GM18868 (cell line): ENCODE measurements around the gene CYP17A1.
"Not testable (repeated sequence)": the region's sequence is repeated elsewhere in the genome, so short reads cannot be mapped to it uniquely, and the experiment has no call there.

Source experiments
- ATAC-seq: cut with Tn5 transposase; IDR thresholded peaks from one replicate; pipeline ENCODE4 v1.9.1; 2021; ENCODE audit warnings: mild to moderate bottlenecking, moderate library complexity; ENCODE audit not compliant: unreplicated experiment

Gene CYP17A1, protein sequence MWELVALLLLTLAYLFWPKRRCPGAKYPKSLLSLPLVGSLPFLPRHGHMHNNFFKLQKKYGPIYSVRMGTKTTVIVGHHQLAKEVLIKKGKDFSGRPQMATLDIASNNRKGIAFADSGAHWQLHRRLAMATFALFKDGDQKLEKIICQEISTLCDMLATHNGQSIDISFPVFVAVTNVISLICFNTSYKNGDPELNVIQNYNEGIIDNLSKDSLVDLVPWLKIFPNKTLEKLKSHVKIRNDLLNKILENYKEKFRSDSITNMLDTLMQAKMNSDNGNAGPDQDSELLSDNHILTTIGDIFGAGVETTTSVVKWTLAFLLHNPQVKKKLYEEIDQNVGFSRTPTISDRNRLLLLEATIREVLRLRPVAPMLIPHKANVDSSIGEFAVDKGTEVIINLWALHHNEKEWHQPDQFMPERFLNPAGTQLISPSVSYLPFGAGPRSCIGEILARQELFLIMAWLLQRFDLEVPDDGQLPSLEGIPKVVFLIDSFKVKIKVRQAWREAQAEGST

DNA sequence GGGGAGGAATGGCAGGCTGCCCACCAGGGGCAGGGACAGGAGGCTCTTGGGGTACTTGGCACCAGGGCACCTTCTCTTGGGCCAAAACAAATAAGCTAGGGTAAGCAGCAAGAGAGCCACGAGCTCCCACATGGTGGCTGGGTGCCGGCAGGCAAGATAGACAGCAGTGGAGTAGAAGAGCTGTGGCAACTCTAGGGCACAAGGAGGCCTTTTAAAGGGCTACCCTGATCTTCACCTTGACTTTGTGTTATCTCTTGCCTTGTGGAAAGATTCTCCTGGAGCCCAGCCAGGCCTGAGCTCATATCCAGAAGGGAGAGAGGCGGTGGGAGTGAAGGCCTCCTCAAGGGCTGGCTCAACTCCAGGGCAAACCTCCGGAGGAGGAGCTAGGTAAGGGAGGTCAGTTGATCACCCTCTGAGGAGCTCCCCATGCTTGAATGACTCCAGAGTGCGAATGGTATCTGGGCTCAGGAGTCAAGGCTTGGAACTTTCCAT, at the start of gene CYP17A1:
Gene CYP17A1, minus strand, starts transcription at position 184 of the 492 bp plus-strand sequence. Its CDS starts 52 bp downstream, at position 132.
- ATAC-seq = no peak

DNA sequence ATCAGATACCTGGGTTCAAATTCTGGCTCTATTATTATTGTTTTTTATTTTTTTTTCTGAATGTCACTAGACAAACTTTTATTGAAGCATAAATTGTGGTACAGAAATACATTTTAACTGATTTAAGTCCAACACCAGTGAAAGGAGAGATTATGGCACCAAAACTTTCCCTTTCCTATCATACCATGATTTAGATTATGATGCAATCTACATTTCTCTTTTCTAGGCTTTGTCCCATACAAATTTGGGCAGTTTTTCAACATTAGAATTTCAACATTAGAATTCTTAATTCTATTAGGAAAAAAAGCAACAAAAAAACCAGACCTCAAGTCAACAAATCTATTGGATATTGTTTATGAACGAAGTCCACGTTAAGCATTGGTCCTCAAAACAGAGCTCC, 43.0 kb upstream of the CYP17A1 start:
- ATAC-seq = no peak

DNA sequence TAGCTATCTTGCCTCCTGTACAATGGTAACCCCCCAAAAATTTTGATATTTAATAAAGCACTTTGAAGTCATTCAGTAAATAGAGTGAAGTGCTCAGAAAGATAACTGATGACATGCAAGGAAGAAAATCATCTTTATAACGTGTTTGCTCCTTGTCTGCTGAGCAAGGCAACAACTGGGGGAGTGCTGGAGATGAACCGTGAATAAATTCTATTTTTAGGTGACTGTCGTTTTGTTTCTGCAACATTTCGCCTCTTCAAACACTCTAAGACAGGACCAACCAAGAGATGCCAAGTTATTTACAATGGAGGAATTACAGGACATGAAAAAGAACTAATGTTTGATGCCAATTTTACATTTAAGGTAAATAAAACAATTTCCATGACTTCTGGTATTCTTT, 41.4 kb upstream of the CYP17A1 start:
- no peak for ATAC-seq

DNA sequence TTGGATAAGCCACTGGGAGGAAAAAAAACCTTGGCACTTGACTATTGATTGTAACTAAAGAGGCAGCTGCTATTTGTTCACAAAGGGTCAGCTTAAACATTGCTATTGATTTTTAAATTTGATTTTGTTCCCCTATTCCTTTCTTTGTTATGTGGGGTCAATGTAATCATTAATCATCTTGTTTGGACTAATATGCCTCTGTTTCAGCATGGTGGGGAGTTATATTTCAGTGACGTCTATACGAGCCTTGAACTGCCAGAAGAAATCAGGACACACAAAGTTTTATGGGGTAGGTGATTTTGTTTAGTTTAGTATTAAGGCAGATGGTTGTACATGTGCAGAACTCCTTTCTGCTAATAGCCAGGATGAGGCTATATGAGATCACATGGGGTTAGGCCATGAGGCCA, 39.5 kb upstream of the CYP17A1 start:
- ATAC-seq = no peak

DNA sequence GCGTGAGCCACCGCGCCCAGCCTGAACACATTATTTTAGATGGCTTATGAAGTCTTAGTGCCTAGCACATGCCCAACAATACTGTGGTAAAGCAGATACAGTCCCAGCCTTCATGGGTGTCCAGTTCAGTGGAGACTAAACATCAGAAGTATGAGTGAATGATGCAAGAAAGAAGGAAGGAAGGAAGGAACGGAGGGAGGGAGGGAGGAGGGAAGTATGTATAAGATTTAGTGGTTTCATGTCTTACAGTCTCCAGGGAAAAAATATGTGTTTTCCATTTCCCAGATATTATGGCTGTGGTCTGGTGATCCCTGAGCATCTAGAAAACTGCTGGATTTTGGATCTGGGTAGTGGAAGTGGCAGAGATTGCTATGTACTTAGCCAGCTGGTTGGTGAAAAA, 35.0 kb upstream of the CYP17A1 start:
- no peak for ATAC-seq

DNA sequence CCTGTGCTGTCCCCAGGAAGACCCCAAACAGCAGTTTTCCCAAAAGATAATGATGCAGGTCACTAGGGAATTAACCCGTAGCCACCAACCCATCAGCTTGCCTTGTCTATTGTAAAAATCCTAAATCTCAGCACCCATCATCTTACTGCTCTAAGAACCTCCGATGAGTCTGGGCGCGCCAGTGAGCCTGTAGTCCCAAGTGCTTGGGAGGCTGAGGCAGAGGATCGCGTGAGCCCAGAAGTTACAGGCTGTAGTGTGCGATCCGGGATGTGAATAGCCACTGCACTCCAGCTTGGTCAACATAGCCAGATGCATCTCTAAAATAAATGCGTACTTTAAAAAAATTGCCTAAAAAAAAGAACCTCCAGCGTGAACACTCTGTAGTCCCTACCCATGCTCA, 33.0 kb upstream of the CYP17A1 start:
- no peak for ATAC-seq

DNA sequence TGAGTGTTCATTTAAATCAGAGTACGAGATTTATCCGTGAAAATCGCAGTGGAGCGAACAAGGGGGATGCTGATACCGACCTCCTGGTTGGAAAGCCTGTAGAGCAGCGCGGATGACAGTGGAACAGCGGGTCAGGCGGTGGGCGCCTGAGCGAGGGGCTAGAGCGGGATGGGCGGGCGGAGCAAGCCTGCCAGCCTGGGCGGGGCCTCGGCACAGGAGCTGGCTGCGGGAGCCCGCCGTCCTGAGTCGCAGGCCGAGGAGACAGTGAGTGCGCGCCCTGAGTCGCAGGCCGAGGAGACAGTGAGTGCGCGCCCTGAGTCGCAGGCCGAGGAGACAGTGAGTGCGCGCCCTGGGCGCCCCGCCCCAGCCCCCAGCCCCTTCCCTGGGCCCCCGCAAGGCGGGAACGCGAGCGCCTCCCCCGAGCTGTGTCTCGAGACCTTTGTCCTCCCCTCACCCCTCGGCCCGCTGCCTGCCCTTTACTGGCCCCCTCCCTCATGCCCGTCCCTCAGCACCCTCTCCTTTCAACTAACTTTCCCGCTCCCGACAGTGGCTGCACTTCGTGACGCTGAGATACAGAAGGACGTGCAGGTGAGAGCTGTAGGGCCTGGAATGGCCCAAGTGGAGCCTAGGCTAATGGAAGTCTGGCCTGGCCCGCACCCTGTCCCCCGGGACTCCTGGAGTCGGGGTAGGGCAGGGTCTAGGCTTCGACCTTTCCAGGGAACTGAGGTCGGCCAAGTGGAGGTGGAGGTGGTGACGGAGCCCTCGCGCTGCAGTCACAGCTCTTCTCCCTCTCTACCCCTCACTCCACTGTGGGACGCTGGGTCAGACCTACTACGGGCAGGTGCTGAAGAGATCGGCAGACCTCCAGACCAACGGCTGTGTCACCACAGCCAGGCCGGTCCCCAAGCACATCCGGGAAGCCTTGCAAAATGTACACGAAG, 32.3 kb upstream of the CYP17A1 start, which contains the start of gene AS3MT:
Gene AS3MT, plus strand, starts transcription at position 213 of the 941 bp plus-strand sequence. Its CDS starts 123 bp downstream, at position 336.
- ATAC-seq = no peak

DNA sequence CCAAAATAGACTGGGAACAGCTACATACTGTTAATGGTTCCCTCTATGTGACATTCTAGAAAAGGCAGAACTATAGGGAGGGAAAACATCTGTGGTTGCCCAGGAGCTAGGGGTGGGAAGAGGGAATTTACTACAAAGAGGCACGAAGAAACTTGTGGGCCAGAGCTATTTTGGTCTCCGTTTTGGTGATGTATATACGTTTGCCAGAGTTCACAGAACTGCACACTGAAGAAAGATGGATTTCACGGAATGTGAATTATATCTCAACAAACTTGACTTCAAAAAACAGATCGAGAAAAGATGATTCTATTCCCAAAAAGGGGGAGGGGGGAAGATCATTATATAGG, 31.7 kb upstream of the CYP17A1 start:
- ATAC-seq = no peak

DNA sequence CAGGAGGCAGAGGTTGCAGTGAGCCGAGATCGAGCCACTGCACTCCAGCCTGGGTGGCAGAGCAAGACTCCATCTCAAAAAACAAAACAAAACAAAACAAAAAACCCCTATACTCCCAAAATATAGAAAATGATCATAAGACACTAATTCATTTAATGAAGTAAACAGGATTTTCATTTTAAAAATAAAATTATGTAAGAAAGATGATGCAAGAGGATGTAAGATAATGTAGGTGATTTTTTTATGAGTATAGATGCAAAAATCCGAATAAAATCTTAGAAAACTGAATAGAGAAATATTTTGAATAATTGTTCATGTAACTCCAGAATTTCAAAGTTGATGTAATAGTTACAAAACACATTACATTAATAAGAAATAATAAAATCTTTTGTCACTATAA, 28.4 kb upstream of the CYP17A1 start:
- no peak for ATAC-seq

DNA sequence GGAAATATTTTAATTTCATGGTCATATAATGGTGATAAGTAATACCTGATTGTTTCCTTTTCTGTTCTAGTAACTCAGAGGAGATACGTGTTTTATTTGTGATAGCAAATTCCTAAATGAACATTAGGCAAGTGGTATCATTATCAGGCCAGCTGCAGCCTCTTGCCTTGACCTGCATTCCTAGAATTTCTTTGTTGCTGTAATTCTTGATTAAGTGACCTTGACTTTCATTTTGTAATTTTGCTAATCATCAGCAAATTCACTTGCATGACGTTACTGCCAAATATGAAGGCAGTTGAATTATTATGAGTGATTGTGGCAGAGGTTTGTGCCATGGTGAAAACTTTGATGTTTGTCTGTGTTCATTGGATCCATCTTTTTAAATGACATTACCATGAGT, 26.4 kb upstream of the CYP17A1 start:
- ATAC-seq = no peak

DNA sequence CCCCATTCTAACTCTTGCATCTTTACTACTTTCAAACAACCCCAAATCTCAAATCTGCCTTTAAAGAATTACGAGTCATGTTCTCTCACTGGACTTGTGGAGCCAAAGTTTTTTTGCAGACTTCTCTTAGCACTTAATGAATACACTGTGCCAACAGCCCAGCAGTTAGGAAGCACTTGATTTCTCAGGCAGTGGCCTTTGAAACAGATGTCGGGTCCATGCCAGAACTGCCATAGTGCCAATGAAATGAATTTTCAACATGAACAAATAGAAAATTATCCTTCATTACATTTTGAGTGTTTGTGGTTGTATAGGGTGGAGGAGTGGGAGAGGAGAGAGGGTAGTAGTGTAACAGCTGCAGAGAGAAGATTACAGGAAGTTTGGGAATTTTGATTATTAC, 22.7 kb upstream of the CYP17A1 start:
- no peak for ATAC-seq

DNA sequence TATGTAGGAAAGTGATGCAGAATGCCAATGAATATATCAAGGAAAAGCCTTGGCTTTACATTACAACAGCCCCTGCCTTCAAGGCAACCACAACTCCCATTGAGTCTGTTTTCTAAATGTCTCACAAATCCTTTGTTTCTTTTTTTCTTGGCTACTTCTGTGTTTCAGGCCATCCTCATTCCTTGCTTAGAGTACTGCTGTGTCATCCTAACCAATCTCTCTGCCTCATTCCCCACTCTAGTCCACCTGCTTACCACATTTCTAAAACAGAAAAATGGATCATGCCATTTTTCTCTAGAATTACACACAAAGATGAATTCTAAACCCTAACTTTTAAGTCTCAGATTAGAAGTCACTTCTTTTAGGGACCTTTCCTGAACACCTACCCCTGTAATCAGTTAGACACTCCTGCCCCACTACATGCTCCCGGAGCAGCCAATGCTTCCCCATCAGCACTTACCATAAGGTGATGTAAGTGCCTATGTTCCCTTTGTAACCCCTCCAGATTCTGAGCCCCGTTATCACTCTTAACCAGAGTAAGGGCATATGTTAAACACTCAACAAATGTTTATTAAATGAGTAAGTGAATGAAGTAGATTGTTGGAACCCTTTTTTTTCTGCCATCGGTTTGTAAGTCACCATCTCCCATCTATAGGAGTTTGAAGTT, 19.7 kb upstream of the CYP17A1 start:
- ATAC-seq = no peak

DNA sequence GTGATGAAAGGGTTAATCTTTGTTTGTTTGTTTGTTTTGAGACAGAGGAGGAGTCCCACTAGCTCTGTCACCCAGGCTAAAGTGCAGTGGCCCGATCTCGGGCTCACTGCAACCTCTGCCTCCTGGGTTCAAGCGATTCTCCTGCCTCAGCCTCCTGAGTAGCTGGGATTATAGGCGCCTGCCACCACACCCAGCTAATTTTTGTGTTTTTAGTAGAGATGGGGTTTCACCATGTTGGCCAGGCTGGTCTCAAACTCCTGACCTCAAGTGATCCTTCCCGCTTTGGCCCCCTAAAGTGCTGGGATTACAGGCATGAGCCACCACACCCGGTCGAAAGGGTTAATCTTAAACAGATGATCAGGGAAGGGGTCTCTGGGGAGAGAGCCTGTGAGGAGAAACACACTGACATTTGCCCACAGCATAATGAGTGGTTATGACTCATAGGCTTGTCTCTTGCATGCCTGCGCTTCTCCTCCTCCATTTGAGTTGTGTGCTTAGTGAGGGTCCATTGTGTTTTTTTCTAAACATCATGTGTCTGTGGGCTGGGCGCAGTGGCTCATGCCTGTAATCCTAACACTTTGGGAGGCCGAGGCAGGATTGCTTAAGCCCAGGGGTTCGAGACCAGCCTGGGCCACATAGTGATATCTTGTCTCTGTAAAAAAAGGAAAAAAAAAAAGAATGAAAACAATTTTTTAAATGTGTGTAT, 18.7 kb upstream of the CYP17A1 start:
- ATAC-seq = not testable (repeated sequence)

DNA sequence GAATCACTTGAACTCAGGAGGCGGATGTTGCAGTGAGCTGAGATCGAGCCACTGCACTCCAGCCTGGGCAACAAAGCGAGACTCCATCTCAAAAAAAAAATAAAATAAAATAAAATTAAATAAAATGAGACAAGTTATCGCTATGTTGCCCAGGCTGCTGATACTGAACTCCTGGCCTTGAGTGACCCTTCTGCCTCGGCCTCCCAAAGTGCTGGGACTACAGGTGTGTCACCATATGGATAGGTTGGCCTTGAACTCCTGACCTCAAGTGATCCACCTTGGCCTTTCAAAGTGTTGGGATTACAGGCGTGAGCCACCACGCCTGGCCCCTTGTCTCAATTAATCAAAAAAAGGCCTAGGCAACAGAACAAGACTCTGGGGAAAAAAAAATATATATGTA, 16.0 kb upstream of the CYP17A1 start:
- ATAC-seq = not testable (repeated sequence)

DNA sequence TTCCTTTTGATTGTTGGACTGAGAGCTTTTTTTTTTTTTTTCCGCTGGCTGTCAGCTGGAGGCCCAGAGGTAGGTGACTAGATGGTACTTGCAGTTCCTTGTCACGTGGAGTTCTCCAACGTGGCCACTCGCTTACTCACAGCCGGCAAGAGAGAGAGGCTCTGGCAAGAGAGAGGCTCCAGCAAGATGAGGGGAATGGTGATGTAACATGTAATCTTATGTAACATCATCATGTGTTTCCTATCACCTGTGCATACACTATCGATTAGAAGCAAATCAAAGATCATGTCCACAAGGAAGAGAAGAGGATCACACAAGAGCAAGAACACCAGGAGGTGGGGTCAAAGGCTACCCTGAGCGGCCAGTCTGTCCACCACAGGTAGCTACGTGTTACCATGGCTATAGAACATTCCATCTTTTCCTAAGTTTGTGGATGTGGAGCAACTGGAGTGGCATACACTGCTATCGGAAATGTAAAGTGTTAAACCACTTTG, 12.9 kb upstream of the CYP17A1 start:
- no peak for ATAC-seq

DNA sequence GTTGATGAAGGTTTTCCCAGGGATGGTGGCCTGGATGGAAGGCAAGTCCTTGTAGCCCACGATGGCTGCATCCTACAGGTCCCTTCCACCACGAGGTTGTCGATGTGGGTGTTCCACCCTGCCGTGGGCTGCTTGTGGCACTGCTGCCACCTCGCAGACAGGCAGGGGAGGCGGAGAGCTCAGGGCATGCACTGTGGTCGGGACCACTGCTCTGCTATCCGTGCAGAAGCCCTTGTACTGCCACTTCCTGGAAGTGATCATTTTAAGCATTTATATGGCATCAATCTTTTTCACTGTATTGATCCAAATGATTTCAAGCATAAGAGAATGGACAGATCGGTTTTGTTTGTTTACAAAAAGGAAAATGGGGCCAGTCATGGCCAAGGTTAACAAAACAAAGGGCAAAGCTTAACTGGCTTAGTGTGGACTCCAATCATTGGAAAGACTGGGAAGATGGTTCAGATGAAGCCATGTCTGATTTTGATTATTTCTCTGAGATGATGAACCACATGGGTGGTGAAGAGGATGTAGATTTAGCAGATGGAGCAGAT, 8.2 kb upstream of the CYP17A1 start:
- no peak for ATAC-seq

DNA sequence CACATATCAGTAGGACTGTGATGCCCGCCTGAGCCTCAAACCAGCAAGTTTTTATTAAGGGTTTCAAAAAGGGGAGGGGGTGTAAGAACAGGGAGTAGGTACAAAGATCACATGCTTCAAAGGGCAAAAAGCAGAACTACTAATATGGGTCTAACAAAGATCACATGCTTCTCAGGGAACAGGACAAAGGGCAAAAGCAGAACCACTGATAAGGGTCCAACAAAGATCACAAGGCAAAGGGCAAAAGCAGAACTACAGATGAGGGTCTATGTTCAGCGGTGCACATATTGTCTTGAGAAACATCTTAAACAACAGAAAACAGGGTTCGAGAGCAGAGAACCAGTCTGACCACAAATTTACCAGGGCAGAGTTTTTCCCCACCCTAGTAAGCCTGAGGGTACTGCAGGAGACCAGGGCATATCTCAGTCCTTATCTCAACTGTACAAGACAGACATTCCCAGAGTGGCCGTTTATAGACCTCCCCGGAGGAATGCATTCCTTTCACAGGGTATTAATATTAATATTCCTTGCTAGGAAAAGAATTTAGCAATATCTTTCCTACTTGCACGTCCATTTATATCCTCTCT, 7.1 kb upstream of the CYP17A1 start:
- not testable (repeated sequence) for ATAC-seq

DNA sequence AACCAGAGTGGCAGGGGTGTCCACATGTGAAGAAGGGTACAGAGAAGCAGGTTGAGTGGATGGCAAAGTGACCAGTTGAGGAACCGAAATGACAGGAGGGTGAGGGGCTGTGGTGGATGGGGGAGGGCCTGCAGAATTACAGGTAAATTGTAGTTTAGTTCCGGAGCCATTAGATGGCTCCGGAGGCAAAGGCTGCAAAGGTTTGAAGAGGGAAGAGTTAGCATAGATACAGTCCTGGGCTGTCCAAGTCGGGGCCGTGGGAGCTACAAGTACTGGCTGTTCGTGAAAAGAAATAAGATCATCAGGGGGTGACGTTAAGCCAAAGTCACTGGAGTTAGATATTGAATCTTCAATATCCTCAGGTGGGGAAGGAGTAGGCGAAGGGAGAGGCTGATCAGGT, 5.9 kb upstream of the CYP17A1 start:
- not testable (repeated sequence) for ATAC-seq

DNA sequence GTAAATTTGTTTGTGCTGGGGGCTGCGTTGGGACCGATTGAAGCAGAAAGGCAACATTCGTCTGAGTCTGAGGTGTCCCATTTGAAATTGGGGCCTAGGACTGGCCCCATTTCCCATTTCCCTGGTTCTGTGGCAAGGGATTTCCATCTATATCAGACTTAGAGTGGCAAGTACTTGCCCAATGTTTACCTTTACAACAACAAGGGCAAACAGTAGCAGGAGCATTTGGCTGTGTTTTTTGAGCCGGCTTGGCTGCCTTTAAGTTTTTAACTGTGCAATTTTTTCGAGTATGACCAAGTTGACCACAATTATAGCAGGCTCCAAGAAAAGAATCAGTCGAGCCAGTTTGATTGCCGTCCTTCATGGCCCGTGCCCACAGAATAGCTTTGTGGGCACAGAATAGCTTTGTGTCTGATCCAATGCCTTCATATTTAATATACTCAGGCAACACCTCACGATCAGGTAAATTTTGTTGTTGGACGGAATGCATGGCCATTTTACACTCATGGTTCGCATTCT, 4.7 kb upstream of the CYP17A1 start:
- no peak for ATAC-seq
